K562 (cell line): ENCODE measurements around the gene RNASE7. TPM values are rescaled to one million over a fixed set of nuclear protein-coding genes. Genes with fewer than 3 reads are reported as not detected.

Experiments used
- ATF7 ChIP-seq: fragments of 450-650 bp; IDR thresholded peaks from 2 replicates; pipeline ENCODE4 v1.7.1; 2014; ENCODE audit warnings: mild to moderate bottlenecking, moderate library complexity
- NR2F6 ChIP-seq: fragments of 450-650 bp; formaldehyde crosslinking; IDR thresholded peaks from 2 replicates; pipeline ENCODE4 v1.4.0; 2020; ENCODE audit warnings: mild to moderate bottlenecking
- ZNF143 ChIP-seq: sonication (generic); formaldehyde crosslinking; IDR thresholded peaks from 2 replicates; pipeline ENCODE4 v1.9.0; 2022; ENCODE audit warnings: mild to moderate bottlenecking, missing genetic modification reagents
- polyA plus RNA-seq, 8 experiments: library from polyadenylated mRNA; depleted of rRNA in 4 of 8; stranded (reverse) in 5 of 8; unstranded in 3 of 8; fragments of >200 nt; fragmentation: Nextera tagmentation in 2 of 8; fragmentation: Illumina TruSeq in 1 of 8; extraction: Ambion mirVana in 2 of 8; extraction: Trizol in 1 of 8; gene quantifications; 2 replicates each; pipeline versions ENCODE4 v1.2.1 to v1.2.3, GENCODE V29; 2011 to 2014; ENCODE audit warnings: inconsistent platforms in 1 of 8, missing spikeins in 1 of 8
- total RNA-seq, 7 experiments: library from RNA; depleted of rRNA in 6 of 7; stranded (reverse); fragments of >200 nt in 6 of 7; fragmentation: Illumina TruSeq in 2 of 7; extraction: Trizol in 2 of 7; gene quantifications; 2 replicates each; pipeline versions ENCODE4 v1.2.1 to v1.2.3, GENCODE V29; 2011 to 2021; ENCODE audit warnings: low replicate concordance in 1 of 7
- TF ChIP-seq, protein P1 (sequence below): fragments of 450-650 bp; IDR thresholded peaks from 2 replicates; pipeline ENCODE4 v1.6.1; 2016; ENCODE audit warnings: mild to moderate bottlenecking, moderate library complexity
- TF ChIP-seq, protein P2 (sequence below): IDR thresholded peaks from 2 replicates; pipeline ENCODE4 v1.6.1; 2011; ENCODE audit not compliant: insufficient read length; ENCODE audit errors: extremely low read depth

The RNASE7 gene
- total and polyA plus RNA-seq, 9 of the 15 experiments (the other 6 are each of a cell fraction or from before 2014, with no cell fraction given) = not detected

DNA sequence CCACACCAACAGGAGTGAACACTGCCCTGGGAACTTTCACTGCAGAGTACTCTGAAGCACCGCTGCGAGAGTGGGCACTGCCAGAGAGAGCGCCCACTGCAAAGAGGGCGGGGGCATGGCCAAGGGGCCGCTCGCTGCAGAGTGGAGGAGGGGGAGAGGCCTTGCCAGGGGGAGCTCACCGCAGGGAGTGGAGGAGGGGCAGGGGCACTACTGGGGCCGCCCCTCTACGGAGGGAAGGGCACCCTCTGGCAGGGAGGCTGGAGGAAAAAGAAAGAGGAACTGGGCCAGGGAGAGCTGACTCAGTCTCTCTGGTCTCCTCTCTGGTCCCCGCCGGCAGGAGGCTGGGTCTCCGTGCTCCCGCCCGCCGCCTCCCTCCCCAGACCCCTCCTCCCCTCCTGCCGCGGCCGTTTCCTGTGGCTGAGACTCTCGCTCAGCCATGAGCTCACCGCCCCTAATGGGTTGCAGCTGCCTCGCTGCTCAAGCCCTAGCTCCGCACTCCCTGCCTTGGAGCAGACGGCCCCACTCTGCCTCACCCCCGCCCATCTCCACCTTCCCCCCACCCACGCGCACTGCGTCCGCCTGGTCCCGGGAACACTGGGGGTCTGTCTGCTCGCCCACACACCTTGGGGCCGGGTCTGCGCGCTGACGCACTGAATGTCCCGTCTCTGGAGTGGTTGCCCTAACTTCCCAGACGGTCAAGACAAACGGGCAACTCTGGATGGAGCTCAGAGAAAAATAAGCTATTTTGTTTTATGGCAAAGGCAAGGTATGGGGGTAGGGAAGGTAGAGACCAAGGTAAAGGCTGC, 29.3 kb downstream of the RNASE7 start (continued):
- TF ChIP-seq, protein P1, sequence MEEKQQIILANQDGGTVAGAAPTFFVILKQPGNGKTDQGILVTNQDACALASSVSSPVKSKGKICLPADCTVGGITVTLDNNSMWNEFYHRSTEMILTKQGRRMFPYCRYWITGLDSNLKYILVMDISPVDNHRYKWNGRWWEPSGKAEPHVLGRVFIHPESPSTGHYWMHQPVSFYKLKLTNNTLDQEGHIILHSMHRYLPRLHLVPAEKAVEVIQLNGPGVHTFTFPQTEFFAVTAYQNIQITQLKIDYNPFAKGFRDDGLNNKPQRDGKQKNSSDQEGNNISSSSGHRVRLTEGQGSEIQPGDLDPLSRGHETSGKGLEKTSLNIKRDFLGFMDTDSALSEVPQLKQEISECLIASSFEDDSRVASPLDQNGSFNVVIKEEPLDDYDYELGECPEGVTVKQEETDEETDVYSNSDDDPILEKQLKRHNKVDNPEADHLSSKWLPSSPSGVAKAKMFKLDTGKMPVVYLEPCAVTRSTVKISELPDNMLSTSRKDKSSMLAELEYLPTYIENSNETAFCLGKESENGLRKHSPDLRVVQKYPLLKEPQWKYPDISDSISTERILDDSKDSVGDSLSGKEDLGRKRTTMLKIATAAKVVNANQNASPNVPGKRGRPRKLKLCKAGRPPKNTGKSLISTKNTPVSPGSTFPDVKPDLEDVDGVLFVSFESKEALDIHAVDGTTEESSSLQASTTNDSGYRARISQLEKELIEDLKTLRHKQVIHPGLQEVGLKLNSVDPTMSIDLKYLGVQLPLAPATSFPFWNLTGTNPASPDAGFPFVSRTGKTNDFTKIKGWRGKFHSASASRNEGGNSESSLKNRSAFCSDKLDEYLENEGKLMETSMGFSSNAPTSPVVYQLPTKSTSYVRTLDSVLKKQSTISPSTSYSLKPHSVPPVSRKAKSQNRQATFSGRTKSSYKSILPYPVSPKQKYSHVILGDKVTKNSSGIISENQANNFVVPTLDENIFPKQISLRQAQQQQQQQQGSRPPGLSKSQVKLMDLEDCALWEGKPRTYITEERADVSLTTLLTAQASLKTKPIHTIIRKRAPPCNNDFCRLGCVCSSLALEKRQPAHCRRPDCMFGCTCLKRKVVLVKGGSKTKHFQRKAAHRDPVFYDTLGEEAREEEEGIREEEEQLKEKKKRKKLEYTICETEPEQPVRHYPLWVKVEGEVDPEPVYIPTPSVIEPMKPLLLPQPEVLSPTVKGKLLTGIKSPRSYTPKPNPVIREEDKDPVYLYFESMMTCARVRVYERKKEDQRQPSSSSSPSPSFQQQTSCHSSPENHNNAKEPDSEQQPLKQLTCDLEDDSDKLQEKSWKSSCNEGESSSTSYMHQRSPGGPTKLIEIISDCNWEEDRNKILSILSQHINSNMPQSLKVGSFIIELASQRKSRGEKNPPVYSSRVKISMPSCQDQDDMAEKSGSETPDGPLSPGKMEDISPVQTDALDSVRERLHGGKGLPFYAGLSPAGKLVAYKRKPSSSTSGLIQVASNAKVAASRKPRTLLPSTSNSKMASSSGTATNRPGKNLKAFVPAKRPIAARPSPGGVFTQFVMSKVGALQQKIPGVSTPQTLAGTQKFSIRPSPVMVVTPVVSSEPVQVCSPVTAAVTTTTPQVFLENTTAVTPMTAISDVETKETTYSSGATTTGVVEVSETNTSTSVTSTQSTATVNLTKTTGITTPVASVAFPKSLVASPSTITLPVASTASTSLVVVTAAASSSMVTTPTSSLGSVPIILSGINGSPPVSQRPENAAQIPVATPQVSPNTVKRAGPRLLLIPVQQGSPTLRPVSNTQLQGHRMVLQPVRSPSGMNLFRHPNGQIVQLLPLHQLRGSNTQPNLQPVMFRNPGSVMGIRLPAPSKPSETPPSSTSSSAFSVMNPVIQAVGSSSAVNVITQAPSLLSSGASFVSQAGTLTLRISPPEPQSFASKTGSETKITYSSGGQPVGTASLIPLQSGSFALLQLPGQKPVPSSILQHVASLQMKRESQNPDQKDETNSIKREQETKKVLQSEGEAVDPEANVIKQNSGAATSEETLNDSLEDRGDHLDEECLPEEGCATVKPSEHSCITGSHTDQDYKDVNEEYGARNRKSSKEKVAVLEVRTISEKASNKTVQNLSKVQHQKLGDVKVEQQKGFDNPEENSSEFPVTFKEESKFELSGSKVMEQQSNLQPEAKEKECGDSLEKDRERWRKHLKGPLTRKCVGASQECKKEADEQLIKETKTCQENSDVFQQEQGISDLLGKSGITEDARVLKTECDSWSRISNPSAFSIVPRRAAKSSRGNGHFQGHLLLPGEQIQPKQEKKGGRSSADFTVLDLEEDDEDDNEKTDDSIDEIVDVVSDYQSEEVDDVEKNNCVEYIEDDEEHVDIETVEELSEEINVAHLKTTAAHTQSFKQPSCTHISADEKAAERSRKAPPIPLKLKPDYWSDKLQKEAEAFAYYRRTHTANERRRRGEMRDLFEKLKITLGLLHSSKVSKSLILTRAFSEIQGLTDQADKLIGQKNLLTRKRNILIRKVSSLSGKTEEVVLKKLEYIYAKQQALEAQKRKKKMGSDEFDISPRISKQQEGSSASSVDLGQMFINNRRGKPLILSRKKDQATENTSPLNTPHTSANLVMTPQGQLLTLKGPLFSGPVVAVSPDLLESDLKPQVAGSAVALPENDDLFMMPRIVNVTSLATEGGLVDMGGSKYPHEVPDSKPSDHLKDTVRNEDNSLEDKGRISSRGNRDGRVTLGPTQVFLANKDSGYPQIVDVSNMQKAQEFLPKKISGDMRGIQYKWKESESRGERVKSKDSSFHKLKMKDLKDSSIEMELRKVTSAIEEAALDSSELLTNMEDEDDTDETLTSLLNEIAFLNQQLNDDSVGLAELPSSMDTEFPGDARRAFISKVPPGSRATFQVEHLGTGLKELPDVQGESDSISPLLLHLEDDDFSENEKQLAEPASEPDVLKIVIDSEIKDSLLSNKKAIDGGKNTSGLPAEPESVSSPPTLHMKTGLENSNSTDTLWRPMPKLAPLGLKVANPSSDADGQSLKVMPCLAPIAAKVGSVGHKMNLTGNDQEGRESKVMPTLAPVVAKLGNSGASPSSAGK = no peak
- TF ChIP-seq, protein P2, sequence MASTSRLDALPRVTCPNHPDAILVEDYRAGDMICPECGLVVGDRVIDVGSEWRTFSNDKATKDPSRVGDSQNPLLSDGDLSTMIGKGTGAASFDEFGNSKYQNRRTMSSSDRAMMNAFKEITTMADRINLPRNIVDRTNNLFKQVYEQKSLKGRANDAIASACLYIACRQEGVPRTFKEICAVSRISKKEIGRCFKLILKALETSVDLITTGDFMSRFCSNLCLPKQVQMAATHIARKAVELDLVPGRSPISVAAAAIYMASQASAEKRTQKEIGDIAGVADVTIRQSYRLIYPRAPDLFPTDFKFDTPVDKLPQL = no peak
- no peak for TF ChIP-seq ATF7
- TF ChIP-seq NR2F6 (CRISPR knock-in tag) = no peak
- TF ChIP-seq ZNF143 (CRISPR knock-in tag) = no peak
